Stimulated activated CD8-positive, alpha-beta memory T cell treated with anti-CD3 and anti-CD28 coated beads, Interleukin-7, amount 100 ng/mL, for 24 hours (primary cell): Measurements from ENCODE around the gene RTN4R.
A peak's percentile ranks its signal among the peaks of the same experiment; 100 is the strongest.

ENCODE experiments used
- DNase-seq: peaks from one replicate; pipeline ENCODE4 v3.0.0-alpha.2; 2020; ENCODE audit warnings: low read depth

RTN4R gene

GRCh38 chr22:20241579-20242392 lies 26.3 kb downstream of the RTN4R start:
- DNase-seq, result no peak

- no peak for DNase-seq
Measured at GRCh38 chr22:20240900-20241299, 27.2 kb downstream of the RTN4R start.

- no peak for DNase-seq
Measured at GRCh38 chr22:20240447-20240764, 27.7 kb downstream of the RTN4R start.

- DNase-seq, result no peak
Measured at GRCh38 chr22:20239676-20240446, 28.3 kb downstream of the RTN4R start.

- no peak for DNase-seq
Measured at GRCh38 chr22:20238901-20239675, 29.0 kb downstream of the RTN4R start.

- DNase-seq, result peak; percentile 23
Measured at GRCh38 chr22:20238536-20238900, 29.6 kb downstream of the RTN4R start.

- no peak for DNase-seq
Measured at GRCh38 chr22:20237480-20238440, 30.4 kb downstream of the RTN4R start.

- no peak for DNase-seq
Measured at GRCh38 chr22:20236052-20236717, 31.9 kb downstream of the RTN4R start.

- no peak for DNase-seq
Measured at GRCh38 chr22:20235389-20235991, 32.6 kb downstream of the RTN4R start.

GRCh38 chr22:20234760-20235388 lies 33.2 kb downstream of the RTN4R start:
- DNase-seq, result no peak

GRCh38 chr22:20234314-20234682 lies 33.8 kb downstream of the RTN4R start:
- no peak for DNase-seq

- DNase-seq, result no peak
Measured at GRCh38 chr22:20233351-20234313, 34.5 kb downstream of the RTN4R start.

- DNase-seq, result no peak
Measured at GRCh38 chr22:20232781-20233180, 35.3 kb downstream of the RTN4R start.

GRCh38 chr22:20232237-20232598 lies 35.9 kb downstream of the RTN4R start:
- no peak for DNase-seq

- DNase-seq, result no peak
Measured at GRCh38 chr22:20231514-20232236, 36.4 kb downstream of the RTN4R start.

GRCh38 chr22:20230777-20231420 lies 37.2 kb downstream of the RTN4R start:
- DNase-seq, result no peak

GRCh38 chr22:20229916-20230775 lies 38.0 kb downstream of the RTN4R start:
- DNase-seq, result no peak
